Stimulated activated CD4-positive, alpha-beta T cell treated with anti-CD3 and anti-CD28 coated beads, TNF-alpha, amount 100 ng/mL, for 24 hours (primary cell): ENCODE results near the gene SWI5.
"Not testable (repeated sequence)": the region's sequence is repeated elsewhere in the genome, so short reads cannot be mapped to it uniquely, and the experiment has no call there.

Experiments used
- DNase-seq, 3 experiments: peaks; one replicate each; pipeline ENCODE4 v3.0.0-alpha.2; 2020; ENCODE audit warnings: low read depth in 3 of 3

Gene SWI5

GRCh38 chr9:128279088-128280073 is 3.3 kb downstream of the SWI5 start:
- DNase-seq: not testable (repeated sequence)

- no peak for DNase-seq
These were observed 4.1 kb downstream of the SWI5 start for GRCh38 chr9:128280084-128280622.

- DNase-seq: no peak
These were observed 6.4 kb downstream of the SWI5 start for GRCh38 chr9:128282500-128282899.

- DNase-seq: no peak
These were observed 9.1 kb downstream of the SWI5 start for GRCh38 chr9:128285033-128285784.

GRCh38 chr9:128286440-128286839 is 10.4 kb downstream of the SWI5 start:
- DNase-seq: no peak

- no peak for DNase-seq
These were observed 12.4 kb downstream of the SWI5 start for GRCh38 chr9:128288273-128289004.

GRCh38 chr9:128292009-128292408 is 15.9 kb downstream of the SWI5 start:
- DNase-seq: no peak

- no peak for DNase-seq
These were observed 17.0 kb downstream of the SWI5 start for GRCh38 chr9:128293091-128293490.

- DNase-seq: no peak
These were observed 18.1 kb downstream of the SWI5 start for GRCh38 chr9:128294142-128294541.

GRCh38 chr9:128296340-128297220 is 20.5 kb downstream of the SWI5 start:
- DNase-seq: no peak

- no peak for DNase-seq
These were observed 21.2 kb downstream of the SWI5 start for GRCh38 chr9:128297221-128297773.

GRCh38 chr9:128298535-128299482 is 22.7 kb downstream of the SWI5 start:
- DNase-seq: no peak

GRCh38 chr9:128304136-128304970 is 28.3 kb downstream of the SWI5 start:
- DNase-seq: no peak

- no peak for DNase-seq
These were observed 28.9 kb downstream of the SWI5 start for GRCh38 chr9:128304971-128305288.

GRCh38 chr9:128309551-128309950 is 33.5 kb downstream of the SWI5 start:
- DNase-seq: no peak

GRCh38 chr9:128310461-128310860 is 34.4 kb downstream of the SWI5 start:
- no peak for DNase-seq

- no peak for DNase-seq
These were observed 38.6 kb downstream of the SWI5 start for GRCh38 chr9:128314697-128315096.

GRCh38 chr9:128316421-128316820 is 40.3 kb downstream of the SWI5 start:
- DNase-seq: no peak

- DNase-seq: no peak
These were observed 41.6 kb downstream of the SWI5 start for GRCh38 chr9:128317629-128318028.
